Activated CD8-positive, alpha-beta memory T cell treated with anti-CD3 and anti-CD28 coated beads, Interleukin-2, amount 50 U/mL, for 24 hours (primary cell): Measurements from ENCODE around the gene PIP5K1C.
A peak's percentile ranks its signal among the peaks of the same experiment; 100 is the strongest.

ENCODE experiments used
- DNase-seq: peaks from one replicate; pipeline ENCODE4 v3.0.0-alpha.2; 2020; ENCODE audit errors: extremely low read depth

Gene PIP5K1C

DNA sequence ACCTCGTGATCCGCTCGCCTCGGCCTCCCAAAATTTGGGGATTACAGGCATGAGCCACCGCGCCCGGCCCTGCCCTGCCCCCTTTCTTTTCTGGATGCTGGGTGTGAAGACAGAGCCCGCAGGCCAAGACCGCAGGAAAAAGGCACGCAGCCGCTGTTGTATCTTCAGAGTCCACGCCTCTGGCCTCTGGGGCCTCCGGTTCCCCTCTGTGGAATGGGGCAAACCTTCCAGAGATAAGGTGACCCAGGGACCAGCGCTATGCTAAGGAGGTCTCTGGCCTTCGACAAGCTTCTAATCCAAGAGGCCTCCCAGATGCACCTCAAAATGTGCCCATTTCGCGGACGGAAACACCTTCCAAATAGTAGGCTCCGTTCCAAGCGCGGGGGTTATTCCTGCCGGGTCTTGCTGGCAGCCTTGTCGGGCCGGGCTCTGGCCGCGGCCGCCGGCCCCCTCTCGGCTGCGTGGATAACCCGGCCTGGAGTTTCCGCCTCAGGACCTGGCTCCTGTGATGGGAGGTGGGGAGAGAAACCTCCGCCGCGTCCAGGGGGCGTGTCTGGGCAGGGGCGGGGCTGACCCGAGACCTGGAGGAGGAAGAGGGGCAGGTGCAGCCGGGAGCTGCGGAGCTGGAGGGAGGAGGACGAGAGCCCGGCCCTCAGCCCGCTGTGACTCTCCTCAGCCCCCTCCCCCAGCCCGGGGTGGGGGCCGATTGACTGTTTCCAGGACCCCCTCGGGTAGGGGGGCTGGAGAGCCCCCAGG, 21.0 kb upstream of the PIP5K1C start:
- peak; percentile 75 for DNase-seq

DNA sequence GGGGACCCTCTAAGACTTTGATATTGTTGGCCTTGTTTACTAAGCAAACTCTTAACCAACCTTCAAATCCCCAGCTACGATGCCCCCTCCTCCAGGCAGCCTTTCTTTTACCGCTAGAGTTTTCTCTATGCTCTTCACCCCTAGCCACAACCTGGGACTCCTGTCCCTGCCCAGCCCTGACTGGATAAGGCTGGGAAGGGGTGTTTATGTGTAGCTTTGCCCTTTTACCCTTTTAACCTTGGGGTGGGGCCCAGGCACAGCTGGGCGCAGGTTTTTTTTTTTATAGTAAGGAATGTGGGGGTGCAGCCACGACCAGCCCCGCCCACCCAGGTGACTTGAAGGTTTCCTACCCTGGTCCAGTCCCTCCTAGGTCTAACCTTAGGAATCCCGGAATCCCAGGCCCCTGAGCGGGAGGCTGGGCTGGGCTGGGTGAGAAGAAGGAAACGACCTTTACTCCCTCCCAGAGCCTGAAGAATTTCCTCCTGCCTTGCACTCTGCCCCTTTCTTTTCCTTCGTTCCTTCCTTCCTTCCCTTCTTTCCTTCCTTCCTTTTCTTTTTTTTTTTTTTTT, 20.2 kb upstream of the PIP5K1C start:
- DNase-seq = no peak

DNA sequence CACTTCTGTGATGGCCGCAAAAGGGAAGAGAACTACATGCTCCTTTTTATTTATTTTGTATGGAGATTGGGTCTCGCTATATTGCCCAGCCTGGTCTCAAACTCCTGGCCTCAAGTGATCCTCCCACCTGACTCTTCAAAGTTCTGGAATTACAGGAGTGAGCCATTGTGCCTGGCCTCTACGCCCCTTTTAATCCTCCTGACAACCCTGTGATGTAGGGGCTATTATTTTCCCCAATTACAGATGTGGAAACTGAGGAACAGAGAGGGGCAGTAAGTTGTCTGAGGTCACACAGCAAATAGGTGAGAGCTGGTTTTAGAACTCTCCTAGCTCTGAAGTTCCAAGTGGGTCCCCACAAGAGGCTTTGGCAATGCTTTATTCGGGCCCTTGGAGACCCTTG, 19.6 kb upstream of the PIP5K1C start:
- DNase-seq = no peak

DNA sequence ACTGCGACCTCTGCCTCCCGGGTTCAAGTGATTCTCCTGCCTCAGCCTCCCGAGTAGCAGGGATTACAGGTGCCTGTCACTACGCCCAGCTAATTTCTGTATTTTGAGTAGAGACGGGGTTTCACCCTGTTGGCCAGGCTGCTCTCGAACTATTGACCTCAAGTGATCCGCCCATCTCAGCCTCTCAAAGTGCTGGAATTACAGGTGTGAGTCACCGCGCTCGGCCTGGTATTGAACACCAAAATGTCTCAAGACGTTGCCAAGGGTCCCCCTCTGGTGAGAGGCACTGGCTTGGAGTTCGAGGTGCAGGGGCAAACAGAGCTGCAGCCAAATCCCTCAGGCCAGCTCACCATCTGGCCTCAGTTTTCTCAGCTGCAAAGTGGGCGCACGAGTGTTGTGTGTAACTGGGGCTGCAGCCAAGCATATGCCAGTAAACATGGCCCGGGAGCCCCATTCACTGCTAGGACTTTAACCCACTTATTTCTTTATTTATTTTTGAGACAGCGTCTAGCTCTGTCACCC, 15.9 kb upstream of the PIP5K1C start:
- no peak for DNase-seq

DNA sequence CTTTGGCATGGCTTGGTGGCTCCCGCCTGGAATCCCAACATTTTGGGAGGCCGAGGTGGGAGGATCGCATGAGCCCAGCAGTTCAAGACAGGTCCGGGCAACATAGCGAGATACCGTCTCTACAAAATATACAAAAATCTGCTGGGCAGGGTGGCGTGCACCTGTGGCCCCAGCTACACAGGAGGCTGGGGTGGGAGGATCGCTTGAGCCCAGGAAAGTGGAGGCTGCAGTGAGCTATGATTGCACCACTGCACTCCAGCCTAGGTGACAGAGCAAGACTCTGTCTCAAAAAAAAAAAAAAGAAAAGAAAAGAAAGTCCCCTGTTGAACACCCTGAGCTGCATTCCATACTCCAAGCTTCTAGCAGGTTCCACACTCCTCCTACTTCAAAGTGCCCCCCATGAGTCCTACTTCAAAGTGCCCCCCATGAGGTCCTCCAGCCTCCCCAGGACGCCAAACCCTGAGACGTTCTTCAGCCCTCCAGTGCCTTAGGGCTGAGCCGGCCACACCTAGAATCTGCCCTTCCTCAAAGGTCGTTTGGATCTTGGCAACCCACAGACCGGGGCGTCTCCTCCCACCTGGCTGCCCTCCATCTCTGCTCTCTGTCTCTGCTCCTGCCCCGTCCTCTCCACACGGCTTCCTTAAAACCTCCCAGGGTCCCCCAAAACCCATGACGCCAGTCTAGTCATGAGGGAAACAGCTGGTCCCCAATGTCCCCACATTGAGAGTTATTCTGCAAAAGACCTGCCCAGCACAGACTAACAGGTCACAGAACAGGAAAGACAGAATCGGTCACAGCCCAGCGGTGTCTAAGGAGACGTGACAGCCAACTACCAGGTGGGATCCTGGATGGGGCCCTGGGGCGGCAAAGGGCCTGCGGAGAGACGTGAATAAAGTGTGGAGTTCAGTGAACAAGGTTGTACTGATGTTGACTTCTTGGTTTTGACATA, 12.7 kb upstream of the PIP5K1C start:
- DNase-seq = no peak

DNA sequence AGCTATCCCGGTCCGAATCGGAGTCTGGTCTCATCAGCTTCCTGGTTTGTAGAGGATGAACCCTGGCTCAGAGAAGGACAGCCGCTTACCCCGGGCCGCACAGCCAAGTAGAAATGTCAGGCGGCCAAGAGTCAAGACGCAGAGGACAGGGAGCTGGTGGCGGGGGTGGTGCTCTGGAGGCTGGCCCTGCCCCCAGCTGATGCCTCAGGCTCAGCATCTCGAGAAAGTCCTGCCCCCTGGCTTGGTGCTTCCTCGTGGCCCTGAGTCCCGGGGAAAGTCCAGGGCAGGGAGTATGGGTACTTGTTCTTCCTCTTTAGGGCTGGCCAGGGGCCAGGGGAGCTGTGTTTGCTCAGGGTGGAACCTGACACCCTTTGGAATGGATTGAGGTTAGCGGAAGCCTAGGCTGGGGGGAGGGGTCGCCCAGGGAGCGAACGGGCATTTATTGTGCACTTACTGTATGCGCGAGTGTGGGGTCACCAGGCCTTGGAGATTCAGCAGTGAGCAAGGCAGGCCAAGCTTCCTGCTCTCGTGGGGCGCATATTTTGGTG, 10.1 kb upstream of the PIP5K1C start:
- no peak for DNase-seq

DNA sequence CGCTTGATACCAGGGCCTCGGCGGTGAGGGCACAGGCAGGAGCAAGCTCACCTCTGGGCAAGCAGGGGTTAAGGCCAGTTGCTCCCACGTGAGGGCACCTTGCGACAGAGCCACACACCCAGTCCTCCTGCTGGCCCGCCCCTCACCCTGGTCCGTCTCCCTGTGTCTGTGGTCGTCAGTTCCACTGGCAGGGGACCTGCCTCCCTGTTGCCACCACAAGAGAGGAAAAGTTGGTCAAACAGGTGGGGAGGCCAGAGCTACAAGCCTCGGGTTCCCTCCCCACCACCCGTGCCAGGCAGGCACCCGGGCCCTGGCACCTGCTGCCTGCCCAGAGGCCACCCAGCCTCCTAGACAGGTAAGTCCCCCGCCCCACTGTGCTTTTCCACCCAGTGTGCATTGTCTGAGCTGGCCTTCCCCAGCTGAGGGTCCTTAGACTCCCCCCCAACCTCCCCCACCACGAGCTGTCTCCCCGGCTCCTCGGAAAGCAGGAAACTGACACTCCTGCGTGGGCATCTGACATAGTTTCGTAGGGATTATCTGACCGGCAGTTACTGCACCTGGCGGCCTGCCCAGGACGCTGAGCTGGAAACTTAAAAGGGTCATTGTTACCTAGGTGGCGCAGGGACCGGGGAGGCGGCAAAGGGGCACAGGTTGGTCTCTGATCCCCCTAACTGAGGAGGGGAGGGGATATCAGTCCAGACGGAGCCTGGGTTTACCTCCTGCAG, 8.1 kb upstream of the PIP5K1C start, which contains the start of gene TJP3:
Gene TJP3, plus strand, starts transcription at position 178 of the 725 bp plus-strand sequence. CDS start 20,049 bp downstream, outside the sequence.
- no peak for DNase-seq

DNA sequence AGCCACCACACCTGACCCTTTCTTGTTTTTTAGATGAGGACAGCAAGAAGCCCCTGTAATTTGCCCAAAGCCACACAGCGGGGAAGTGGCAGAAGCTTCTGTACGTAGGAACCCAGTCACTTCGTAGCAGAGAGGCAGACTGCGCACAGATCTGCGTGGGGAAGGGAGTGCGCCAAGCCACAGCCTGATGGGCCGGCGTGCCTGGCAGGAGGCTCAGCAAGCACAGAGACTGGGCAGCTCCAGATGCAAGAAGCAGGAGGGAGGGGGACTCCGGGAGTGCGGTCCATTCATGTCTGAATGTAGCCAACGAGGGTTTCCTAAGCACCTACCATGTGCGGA, 7.6 kb upstream of the PIP5K1C start:
- DNase-seq = no peak

DNA sequence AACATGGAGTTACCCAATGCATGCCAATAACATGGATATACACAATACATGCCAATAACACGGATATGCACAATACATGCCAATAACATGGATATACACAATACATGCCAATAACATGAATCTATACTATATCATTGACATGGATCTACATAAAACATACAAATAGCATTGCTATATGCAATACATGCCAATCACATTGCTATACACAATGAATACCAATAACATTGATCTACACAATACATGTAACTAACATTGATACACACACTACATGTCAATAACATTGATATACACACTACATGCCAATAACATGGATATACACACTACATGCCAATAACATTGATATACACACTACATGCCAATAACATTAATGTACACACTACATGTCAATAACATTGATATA, 932 bp upstream of the PIP5K1C start:
- DNase-seq = no peak

DNA sequence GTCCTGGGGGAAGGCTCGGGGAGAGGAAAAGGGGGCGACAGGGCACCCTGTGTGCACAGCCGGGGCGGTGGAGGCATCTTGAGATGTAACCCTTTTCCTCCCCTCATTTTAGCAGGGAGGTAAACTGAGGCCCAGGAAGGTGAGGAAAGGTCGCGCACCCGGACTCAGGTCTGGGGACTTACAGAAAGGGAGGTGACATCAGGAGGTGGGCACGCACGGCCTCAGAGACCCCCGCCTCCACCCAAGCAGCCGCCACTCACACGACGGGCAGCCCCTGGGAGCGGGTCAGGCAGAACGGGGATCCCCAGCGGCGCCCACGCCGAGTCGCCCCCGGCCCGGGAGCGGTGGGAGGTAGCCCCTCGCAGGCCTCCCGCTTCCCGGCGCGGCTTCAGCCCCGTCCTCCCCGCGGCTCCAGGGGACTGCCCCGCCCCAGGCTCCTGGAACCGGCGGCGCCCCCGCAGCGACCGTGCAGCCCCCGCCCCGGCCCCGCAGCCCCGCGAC, 477 bp downstream of the PIP5K1C start:
- no peak for DNase-seq

DNA sequence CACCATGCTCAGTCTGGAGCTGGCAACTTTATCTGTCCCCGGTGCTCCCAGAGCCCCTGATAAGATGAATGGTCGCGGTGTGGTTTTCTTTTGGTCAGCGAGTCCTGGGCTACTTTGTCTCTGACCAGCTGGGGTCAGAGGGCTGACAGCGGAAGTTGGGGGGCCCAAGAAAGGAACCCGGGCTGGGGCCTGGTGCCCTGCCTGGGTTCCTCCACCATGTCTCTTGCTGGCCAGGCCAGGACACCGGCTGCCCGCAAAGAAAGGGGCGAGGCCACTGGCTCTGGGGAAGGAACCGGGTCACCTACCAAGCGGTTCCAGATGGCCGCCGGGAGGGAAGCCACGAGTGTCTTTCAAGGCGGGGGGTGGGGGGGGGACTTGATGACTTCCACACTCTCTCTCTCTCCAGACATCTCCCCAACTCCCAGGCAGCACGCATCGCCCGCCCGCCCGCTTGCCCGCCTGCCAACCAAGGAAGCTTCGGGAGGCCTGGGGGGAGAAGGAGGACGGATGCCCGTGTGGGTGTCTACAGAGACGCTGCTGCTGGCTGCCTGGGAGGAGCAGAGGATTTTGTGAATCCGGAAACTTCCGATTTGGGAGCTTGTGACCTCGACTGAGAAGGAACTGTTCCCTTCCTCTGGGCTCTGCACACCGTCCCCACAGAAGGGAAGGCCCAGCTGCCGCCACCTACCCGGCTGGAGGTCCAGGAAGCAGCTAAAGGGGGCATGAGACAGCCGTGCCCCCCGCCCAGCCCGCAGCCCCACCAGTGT, 1.1 kb downstream of the PIP5K1C start:
- DNase-seq = no peak

DNA sequence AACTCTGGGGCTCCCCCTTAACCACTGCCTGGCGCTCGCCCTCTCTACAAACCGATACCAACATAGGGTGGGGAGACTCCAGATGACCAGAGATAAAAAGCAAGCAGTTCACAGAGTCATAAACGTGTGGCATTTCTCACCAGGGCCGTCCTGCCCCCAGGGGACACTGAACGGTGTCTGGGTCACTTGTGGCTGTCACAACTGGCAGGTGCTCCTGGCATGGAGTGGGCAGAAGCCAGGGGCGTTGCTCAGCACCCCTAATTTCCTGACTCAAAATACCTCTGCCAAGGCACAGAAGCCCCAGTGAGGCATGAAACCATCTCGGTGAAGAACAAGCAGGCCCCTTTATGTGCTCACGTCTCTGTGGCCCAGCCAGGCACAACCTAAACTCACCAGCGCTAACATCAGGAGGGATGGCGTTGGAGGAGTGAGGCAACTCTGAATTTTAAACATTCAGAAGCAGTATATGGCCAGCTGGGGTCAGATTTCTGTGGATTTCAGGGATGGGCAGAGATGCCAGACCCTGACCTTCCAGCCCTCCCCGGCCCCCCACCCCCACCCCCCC, 1.8 kb downstream of the PIP5K1C start:
- DNase-seq = no peak

DNA sequence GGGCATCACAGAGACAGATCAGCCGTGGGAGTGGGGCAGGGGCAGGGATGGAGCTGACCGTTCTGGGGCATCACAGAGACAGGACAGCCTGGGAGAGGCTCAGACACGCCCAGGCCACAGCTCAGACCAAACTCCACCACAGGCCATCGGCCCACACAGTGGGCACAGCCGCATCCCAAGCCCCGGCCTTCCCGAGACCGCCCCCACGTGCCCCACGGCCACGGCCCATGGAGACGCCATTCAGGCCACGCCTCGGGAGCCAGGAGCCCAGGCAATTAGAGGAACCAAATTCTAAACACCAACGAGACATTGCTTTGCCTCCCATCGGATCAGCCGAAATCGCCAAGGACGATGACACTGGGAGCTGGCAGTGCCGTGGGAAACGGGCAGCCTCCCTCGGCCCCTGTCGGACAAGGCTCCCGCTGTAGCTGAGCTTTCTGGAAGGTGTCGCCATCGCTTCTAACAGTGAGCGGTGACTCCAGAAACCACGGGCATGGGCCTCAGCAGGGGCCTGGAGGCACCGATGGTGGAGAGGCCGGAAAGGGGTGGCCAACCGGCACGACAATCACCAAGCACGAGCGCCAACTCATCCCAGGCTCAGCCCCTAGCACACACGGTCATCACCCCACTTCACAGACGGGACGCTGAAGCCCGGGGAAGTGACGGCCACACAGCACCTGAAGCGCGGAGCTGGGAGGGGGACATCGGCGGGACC, 2.4 kb downstream of the PIP5K1C start:
- DNase-seq = no peak

DNA sequence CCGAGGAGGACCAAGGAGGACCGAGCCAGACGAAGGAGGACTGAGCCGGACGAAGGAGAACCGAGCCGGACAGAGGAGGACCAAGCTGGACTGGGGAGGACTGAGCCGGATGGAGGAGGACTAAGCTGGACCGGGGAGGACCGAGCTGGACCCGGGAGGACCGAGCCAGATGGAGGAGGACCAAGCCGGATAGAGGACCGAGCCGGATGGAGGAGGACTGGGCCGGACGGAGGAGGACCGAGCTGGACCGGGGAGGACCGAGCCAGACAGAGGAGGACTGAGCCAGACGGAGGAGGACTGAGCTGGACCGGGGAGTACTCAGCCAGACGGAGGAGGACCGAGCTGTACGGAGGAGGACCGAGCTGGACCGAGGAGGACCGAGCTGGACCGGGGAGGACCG, 3.2 kb downstream of the PIP5K1C start:
- DNase-seq = no peak

DNA sequence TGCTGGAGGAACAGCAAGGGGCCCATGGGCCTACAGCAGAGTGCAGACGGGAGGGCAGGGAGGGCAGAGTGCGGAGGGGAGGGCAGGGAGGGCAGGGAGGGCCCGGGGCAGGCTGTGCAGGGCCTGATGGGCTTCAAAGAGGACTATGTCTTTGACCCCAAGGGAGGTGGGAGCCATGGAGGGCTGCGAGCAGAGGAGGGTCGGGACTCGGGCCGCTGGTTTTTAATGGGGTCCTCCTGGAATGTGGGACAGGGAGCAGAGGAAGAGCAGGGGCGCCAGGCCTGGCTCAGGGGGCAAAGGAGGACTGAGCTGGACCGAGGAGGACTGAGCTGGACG, 3.6 kb downstream of the PIP5K1C start:
- DNase-seq = no peak

DNA sequence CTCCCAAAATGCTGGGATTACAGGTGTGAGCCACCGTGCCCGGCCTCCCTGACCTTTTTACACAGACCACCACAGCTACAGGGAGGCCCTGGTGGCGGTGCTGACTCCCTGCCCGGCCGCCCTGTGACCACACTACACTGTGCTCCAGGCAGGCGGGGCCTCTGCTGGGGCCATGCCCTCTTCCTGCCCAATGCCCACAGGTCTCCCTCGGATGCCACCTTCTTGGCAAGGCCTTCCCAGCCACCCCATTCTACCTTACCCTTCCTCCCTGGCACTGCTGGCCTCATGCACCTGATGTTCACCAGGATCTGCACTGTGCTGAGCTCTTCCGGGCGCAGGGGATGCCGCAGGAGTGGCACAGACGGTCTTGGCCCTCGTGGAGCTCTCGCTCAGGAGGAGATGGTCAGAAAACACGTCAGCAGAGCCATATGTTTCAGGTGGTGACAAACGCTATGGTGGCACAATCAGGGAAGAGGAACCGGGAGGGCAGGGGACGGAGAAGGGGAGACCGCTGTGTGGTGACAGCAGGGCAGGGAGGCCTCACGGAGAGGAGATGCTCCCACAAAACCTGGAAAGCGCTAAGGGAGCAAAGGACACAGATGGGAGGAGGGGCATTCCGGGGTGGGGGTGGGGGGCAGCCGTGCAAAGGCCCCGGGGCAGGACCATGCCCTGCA, 4.1 kb downstream of the PIP5K1C start:
- DNase-seq = no peak

DNA sequence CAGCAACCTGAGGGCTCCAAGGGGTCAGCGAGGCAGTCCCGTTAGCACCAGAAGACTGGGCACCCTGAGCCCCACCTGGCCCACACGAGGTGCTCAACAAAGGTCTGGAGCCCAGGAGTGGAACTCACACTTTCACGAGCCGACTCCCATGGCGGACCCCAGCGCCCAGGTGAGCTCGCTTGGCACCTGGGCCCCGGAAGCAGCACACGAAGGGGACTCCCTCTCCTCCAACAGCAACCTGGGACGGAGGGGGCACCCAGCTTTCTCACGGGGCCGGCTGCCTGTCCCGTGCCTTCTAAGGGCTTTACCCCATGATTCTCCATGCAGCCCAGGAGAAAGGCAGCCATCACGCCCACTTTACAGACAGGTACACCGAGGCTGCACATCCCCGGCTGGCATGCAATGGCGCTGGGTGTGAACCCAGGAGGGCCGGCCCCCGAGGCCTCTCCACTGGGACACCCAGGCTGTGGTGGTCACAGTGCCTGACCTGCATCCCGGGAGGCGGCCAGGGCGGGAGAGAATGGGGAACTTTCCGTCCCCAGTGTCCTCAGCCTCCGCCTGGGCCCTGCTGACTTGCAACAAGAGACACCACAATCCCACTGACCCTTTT, 5.0 kb downstream of the PIP5K1C start:
- no peak for DNase-seq

DNA sequence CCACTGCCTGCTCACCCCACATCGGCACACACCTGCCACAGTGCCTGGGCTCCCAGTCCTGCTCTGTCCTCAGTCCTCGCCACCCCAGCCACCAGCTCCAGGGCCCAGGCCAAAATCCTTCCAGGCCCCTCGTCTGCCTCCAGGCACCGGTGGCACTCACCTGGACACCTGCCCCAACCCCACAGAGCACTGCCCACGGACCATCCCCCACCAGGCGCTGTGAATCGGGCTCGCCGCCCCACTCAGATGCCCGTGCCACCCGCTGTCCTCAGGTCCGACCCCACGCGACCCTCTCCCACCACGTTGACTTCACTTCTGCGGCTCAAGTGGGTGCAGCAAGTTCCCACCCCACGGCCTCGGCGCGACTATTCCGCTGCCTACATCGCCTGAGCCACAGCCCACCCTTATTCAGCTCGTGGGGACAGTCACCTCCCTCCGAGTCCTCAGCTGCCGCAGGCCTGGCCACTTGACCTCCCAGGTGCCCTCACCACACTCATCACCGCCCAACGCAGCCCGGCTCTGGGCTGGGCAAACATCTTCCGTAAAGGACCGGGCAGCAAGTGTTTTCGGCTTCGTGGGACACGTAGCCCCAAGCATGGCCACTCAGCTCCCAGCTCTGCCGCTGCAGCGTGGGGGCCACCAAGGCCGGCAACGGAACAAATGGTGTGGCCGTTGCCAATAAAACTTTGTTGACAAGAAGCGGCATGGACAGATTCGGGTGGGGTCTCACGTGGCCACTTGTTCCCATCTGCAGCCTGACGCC, 5.7 kb downstream of the PIP5K1C start:
- no peak for DNase-seq
